Measurements from ENCODE around the gene OSTN. TPM values are rescaled to one million over a fixed set of nuclear protein-coding genes. Genes with fewer than 3 reads are reported as not detected.

The OSTN gene
- total and polyA plus RNA-seq, 8 donors: 0.04 to 0.06 TPM; not detected in 6

DNA sequence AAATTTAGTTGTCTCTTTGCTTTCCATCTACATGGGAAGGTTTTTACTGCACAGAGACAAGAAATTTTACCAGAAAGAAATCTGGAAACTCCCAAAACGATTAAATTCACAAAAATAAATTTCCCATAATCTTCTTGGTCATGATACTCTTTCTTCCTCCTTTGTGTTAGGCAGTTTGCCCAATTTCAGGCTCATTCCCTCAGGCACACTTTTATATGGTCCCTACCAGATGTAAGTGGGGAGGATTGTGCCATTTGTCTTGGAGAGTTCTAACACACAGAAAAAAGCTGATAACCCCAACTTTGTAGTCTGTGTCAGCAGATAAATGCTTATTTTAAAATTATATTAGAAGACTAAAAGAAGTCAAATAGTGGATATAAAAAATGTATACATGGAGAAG lies 81.1 kb downstream of the OSTN start:
- Histone ChIP-seq H3K36me3 (no peaks in the 10 kb centered on the region), H3K4me1 (no peaks in the 10 kb centered on the region), H3K9me3 (no peaks in the 10 kb centered on the region), H3K27ac (no peak overlapping the region), H3K4me3 (no peak overlapping the region), H3K27me3 (no peaks in the 10 kb centered on the region)
- no peak for TF ChIP-seq CTCF (IDR thresholded peaks at IDR 0.05)
- ATAC-seq (no peak), DNase-seq (no peak)
- intact Hi-C loops (cut with DNase I): no loop called here

GRCh38 chr3:191280882-191281281 lies 81.8 kb downstream of the OSTN start:
- ATAC-seq (no peak), DNase-seq (no peak)
- H3K36me3 ChIP-seq: no peaks in the 10 kb centered on the region
- H3K4me1 ChIP-seq: no peaks in the 10 kb centered on the region
- H3K27ac ChIP-seq: no peak overlapping the region
- no peaks in the 10 kb centered on the region for H3K9me3 ChIP-seq
- no peak overlapping the region for H3K4me3 ChIP-seq
- H3K27me3 ChIP-seq: no peaks in the 10 kb centered on the region
- intact Hi-C loops (cut with DNase I): no loop called here
- no peak for TF ChIP-seq CTCF (IDR thresholded peaks at IDR 0.05)

- H3K27ac ChIP-seq: no peak overlapping the region
- no peak for TF ChIP-seq CTCF (IDR thresholded peaks at IDR 0.05)
- no peaks in the 10 kb centered on the region for H3K36me3 ChIP-seq
- DNase-seq: no peak
- no peak overlapping the region for H3K4me3 ChIP-seq
- H3K9me3 ChIP-seq: no peaks in the 10 kb centered on the region
- no peak for ATAC-seq
- H3K27me3 ChIP-seq: no peaks in the 10 kb centered on the region
- no peaks in the 10 kb centered on the region for H3K4me1 ChIP-seq
- intact Hi-C loops (cut with DNase I): no loop called here
Observed at GRCh38 chr3:191282251-191283185, 83.5 kb downstream of the OSTN start.

DNA sequence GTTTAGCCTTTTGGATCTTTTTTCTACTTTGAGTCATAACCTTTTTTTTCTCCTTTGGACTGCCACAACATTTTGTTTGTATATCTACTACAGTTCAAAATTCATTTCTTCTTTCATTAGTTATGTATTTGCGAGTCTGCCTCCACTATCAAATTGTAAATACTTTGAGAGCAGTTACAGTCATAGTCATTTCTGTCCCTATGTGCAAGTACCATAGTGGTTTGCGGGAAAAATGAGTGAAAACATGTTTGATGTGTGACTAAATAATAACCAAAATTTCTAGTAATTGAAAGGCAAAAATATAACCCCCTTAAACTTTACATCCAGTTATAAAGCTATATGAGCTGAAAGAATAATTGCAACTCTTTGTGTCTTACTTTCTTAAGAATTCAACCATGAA lies 84.4 kb downstream of the OSTN start:
- H3K4me1 ChIP-seq: no peaks in the 10 kb centered on the region
- H3K9me3 ChIP-seq: no peaks in the 10 kb centered on the region
- H3K27ac ChIP-seq: no peak overlapping the region
- H3K4me3 ChIP-seq: no peak overlapping the region
- intact Hi-C loops (cut with DNase I): no loop called here
- H3K36me3 ChIP-seq: no peaks in the 10 kb centered on the region
- H3K27me3 ChIP-seq: no peaks in the 10 kb centered on the region
- no peak for TF ChIP-seq CTCF (IDR thresholded peaks at IDR 0.05)
- ATAC-seq: no peak
- DNase-seq: no peak

DNA sequence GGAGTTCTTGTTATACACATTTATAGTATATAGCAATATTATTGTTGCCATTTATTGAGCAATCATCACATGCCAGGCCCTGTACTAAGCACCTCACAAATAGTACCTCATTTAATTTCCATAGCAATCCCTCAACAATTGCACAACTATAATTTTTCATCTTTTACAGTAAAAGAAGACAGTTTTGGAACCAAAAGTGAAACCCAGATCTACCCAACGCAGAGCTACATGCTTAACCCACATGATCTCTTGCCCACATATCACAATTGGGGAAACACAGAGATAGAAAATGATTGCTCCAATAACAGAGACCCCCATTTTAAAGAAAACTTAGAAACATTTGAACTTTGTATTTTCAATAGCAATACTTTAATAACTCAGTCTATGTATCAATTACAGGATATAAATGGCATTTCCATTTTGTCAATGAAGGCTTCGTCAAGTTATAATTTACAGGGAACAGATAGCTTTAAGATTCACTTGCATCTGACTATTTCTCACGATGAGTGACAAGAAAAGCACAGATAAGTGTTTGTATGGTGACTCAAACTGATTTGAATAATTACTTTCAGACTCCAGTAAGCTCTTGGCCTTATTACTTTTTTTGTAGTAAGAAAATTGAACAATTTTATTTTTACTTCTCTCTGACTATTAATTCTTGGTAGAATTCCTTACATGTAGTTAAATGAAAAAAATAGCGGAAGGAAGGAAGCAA lies 91.4 kb downstream of the OSTN start:
- no peaks in the 10 kb centered on the region for H3K27me3 ChIP-seq
- TF ChIP-seq CTCF (IDR thresholded peaks at IDR 0.05): no peak
- intact Hi-C loops (cut with DNase I): no loop called here
- H3K4me1 ChIP-seq: no peaks in the 10 kb centered on the region
- DNase-seq: no peak
- no peak for ATAC-seq
- no peaks in the 10 kb centered on the region for H3K36me3 ChIP-seq
- no peaks in the 10 kb centered on the region for H3K9me3 ChIP-seq
- H3K4me3 ChIP-seq: no peak overlapping the region
- peak overlapping the region in 1 of 2 donors; percentile 9 for H3K27ac ChIP-seq

All from left lung (tissue), 10 donors.